Right kidney (tissue), 1 donor: ENCODE measurements around the gene MCC.

ENCODE experiments used
- DNase-seq: peaks from one replicate; pipeline ENCODE4 v3.0.0-alpha.2; 2016

The MCC gene

GRCh38 chr5:113244966-113245365 lies 243.3 kb downstream of the MCC start:
- DNase-seq = no peak

GRCh38 chr5:113243349-113243664 lies 244.9 kb downstream of the MCC start:
- no peak for DNase-seq

- DNase-seq = no peak
These were observed 245.5 kb downstream of the MCC start for GRCh38 chr5:113242481-113243348.

DNA sequence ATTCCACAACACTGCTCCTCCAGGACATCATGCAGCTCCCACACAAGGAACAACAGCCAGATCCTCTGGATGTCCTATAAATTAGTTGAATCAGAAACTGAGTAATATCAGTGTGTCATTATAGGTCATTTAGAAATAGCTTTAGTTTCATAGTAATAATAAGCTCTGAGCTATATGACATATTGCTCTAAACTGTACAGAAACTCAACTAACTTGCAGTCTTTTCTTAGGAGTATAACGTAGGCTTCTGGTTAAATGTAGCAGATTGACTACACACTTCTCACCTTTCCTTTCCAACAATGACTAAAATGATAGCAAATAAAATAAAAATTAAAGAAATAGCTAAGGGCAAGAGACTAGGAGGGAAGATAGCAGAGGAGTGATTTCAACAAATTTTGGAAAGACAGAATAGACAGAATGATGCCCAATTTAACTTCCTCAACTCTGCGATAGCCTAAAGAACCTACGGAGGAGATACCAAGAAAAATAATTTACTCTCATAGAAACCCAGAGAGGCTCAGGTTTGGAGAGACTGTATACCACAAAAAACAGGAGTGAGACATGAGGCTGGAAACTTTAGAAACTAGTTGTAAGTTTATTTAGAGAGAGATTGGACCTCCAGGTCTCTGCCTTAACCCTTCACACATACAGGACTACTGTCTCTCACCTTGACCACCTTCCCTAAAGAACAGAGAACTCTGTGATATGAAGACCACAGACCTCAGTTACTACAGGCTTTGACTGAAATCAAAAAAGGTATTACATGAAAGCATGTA lies 247.1 kb downstream of the MCC start:
- no peak for DNase-seq

DNA sequence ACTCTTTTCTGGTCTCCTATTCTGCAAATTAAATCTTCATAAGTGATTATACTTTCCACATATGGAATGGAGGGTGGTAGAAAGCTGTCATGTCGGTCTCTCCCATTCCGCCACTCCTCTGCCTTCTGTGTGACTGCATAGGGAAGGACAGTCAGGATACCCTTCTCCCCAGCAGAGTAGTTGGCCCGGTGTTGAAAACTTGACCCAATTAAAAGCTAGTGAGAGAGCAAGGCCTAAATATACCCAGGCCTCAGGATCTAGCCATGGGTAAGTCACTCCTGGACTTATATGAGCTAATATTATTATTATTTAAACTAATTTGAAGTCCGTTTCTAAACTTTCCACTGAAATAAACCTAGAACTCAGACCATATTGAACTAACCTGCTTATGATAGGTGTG lies 248.2 kb downstream of the MCC start:
- no peak for DNase-seq

GRCh38 chr5:113237893-113238292 lies 250.4 kb downstream of the MCC start:
- DNase-seq = no peak

- no peak for DNase-seq
These were observed 251.5 kb downstream of the MCC start for GRCh38 chr5:113236536-113237288.

GRCh38 chr5:113235884-113236283 lies 252.4 kb downstream of the MCC start:
- no peak for DNase-seq

DNA sequence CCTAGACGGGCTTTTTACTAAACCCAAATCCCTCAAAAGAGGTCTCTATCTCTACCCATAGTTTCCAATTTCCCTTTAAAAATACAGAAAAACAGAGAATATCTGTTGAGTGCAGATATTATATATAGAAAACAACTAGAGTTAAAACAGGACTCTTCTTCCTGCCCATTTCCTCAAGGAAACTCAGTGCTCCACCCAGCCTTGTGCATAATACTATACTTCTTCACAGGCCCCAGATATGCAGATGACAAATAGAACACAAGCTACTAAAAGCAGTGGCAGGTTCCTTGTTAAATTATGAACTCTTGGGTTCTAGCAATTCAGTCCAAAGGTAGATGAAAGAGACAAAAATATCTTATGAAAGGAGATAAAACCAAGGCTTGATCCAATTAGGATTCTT lies 253.7 kb downstream of the MCC start:
- no peak for DNase-seq

DNA sequence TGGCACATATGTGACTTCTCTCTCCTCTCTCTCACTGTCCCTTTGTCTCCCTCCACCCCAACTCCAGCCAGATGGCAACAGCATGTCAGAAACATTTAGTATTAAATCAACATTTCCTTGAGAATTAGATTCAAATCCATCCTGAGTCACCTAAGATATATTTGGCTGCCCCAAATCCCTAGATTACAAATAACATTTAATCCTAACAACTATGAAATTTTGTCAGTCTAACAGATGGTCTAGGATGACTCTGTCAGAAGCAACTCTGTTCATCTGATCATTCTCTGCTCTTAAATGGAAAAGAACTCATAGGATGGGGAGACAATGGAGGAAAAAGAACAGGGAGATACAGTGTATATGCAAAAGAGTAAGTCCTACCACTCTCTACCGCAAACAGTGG lies 254.6 kb downstream of the MCC start:
- DNase-seq = no peak

GRCh38 chr5:113232667-113233066 lies 255.6 kb downstream of the MCC start:
- DNase-seq = no peak

DNA sequence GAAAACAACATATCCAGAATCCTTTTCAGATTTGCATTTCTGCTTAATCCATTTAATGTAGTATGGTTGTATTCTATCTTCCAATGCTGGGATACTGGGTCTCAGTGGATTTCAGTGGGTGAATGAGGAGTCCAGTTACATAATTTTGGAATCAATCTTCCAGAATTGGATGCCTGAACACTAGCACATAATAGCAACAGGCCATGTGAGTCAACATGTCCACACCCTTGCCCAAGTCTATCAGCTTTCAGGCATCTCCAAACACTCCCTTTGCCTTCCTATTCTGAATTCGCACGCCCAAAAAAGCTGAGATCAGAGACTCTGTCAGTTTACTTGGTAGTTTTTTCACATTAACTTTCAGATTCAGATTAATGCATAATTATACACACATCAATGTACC lies 256.0 kb downstream of the MCC start:
- no peak for DNase-seq

DNA sequence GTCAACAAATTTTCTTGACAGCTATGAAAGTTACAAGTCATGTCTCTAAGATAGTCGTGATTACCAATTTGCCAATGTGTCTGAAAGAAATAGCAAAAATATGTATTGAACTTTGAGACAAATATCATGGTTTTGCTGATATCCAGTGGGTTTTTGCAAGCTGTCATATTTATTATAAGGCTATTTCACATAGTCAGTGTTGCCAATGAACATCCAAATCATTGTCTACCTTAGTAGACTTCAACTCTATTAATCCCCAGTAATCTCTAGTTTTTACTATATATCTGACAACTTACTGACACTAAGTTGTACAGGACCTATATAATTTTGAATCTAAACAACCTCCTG lies 256.6 kb downstream of the MCC start:
- DNase-seq = no peak

DNA sequence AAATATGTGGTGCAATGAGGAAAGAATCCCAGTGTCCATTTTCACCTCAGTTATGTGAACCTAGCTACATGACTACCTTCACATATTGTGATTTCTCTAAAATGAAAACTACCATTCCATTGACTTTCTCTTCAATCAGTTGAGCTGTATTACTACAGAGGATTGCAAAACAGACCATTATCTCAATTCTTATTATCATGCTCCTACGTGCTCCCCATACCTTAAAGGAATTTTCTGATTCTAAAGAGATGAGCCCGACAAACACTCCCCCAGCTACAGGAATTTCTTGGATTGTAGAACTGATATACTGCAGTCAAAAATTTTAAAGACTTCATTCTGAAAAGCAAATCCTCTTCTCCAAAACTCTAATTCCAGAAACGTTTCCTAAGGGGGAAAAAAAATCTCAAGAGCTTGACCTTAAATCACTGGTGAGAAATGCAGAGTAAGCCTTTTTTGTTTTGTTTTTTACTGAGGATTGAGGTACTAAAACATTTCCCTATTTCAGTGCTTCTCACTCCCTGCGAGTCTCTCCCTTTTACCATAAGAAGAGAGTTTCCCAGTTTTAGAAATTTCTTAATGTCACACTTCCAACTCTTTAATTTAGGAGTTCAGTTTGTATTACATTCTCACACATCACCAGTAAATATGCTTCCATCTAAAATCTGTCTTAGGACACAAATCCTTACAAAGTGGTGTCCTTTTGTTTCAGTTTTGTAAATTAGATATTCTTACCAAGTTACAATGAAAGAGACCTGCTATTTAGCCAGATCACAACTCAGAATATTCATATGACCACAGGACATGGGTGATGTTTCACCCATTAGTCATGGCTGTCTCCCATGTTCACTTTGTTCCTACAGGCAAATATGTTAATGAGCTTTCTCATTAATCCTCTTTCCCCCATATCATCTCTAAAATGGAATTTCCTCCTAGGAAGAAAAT lies 257.3 kb downstream of the MCC start:
- DNase-seq = no peak

- no peak for DNase-seq
These were observed 260.5 kb downstream of the MCC start for GRCh38 chr5:113227798-113228197.

GRCh38 chr5:113226116-113226736 lies 262.0 kb downstream of the MCC start:
- no peak for DNase-seq

- DNase-seq = no peak
These were observed 263.0 kb downstream of the MCC start for GRCh38 chr5:113225259-113225658.

DNA sequence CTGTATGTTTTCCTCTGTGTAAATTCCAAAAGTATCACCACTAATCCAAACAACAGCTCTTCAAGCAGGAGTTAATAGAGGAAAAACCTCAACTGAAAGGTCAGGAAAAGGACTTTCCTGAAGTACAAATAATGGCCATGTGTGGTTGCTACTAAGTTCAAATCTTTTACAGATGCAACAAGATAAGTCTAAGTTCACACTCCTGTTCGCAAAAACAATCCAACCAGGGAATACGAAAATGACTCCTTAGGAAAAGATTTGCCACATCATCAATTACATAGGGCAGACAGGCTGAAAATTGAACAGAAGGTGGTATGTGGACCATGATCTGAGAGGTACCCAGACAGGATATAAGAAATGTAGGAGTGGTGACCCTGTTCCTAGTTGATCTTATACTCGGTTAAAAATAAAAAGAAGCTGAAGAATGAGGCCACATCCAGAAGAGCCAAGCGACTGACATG lies 263.6 kb downstream of the MCC start:
- DNase-seq = no peak

GRCh38 chr5:113223831-113224604 lies 264.2 kb downstream of the MCC start:
- DNase-seq = no peak

GRCh38 chr5:113223315-113223714 lies 264.9 kb downstream of the MCC start:
- DNase-seq = no peak
